ENCODE measurements around the gene YES1. TPM values are rescaled to one million over a fixed set of nuclear protein-coding genes. Genes with fewer than 3 reads are reported as not detected.

YES1 gene
- total RNA-seq, 4 donors from 2014 or later: 46.2 to 119 (median 83.0) TPM

- Histone ChIP-seq H3K36me3 (peaks cover 0 to 66% (median 0%) of the 10 kb centered on the region in 3 donors), H3K9me3 (no peaks in the 10 kb centered on the region), H3K27ac (no peak overlapping the region), H3K4me3 (no peak overlapping the region), H3K4me1 (no peaks in the 10 kb centered on the region), H3K27me3 (no peaks in the 10 kb centered on the region)
- TF ChIP-seq CTCF (IDR thresholded peaks at IDR 0.05): no peak
- TF ChIP-seq POLR2A (IDR thresholded peaks at IDR 0.05): no peak
- DNase-seq: no peak
These were observed 61.6 kb downstream of the YES1 start for GRCh38 chr18:750456-750855.

- H3K36me3 ChIP-seq: peaks cover 0 to 46% (median 0%) of the 10 kb centered on the region in 3 donors
- TF ChIP-seq CTCF (IDR thresholded peaks at IDR 0.05): no peak
- TF ChIP-seq POLR2A (IDR thresholded peaks at IDR 0.05): no peak
These were observed 67.0 kb downstream of the YES1 start for GRCh38 chr18:744832-745597.

GRCh38 chr18:741931-742512 lies 70.0 kb downstream of the YES1 start:
- no peaks in the 10 kb centered on the region for H3K27me3 ChIP-seq
- TF ChIP-seq POLR2A (IDR thresholded peaks at IDR 0.05): no peak
- TF ChIP-seq CTCF (IDR thresholded peaks at IDR 0.05): peak; percentile 37 to 93 (median 80)
- no peaks in the 10 kb centered on the region for H3K4me1 ChIP-seq
- H3K27ac ChIP-seq: no peak overlapping the region
- DNase-seq: no peak
- peaks cover 0 to 37% (median 0%) of the 10 kb centered on the region in 3 donors for H3K36me3 ChIP-seq
- no peak overlapping the region for H3K4me3 ChIP-seq
- H3K9me3 ChIP-seq: no peaks in the 10 kb centered on the region

More at GRCh38 chr18:744832-745597, 67.0 kb downstream of the YES1 start:
- Histone ChIP-seq H3K4me1 (no peaks in the 10 kb centered on the region), H3K4me3 (no peak overlapping the region), H3K27ac (no peak overlapping the region), H3K9me3 (no peaks in the 10 kb centered on the region), H3K27me3 (no peaks in the 10 kb centered on the region)
- no peak for DNase-seq

GRCh38 chr18:732371-732770 lies 79.7 kb downstream of the YES1 start:
- Histone ChIP-seq H3K27me3 (no peaks in the 10 kb centered on the region), H3K4me3 (no peak overlapping the region), H3K4me1 (no peaks in the 10 kb centered on the region), H3K27ac (no peak overlapping the region), H3K9me3 (no peaks in the 10 kb centered on the region), H3K36me3 (peaks cover 0 to 36% (median 0%) of the 10 kb centered on the region in 3 donors)
- no peak for DNase-seq
- TF ChIP-seq POLR2A (IDR thresholded peaks at IDR 0.05) (no peak), CTCF (IDR thresholded peaks at IDR 0.05) (no peak)

GRCh38 chr18:731185-731584 lies 80.9 kb downstream of the YES1 start:
- H3K4me1 ChIP-seq: no peaks in the 10 kb centered on the region
- no peak for TF ChIP-seq CTCF (IDR thresholded peaks at IDR 0.05)
- no peak for TF ChIP-seq POLR2A (IDR thresholded peaks at IDR 0.05)
- no peaks in the 10 kb centered on the region for H3K9me3 ChIP-seq
- H3K4me3 ChIP-seq: no peak overlapping the region
- no peak for DNase-seq
- no peaks in the 10 kb centered on the region for H3K27me3 ChIP-seq
- peaks cover 0 to 26% (median 0%) of the 10 kb centered on the region in 3 donors for H3K36me3 ChIP-seq
- H3K27ac ChIP-seq: no peak overlapping the region

Measured in Peyer's patch (tissue), 4 donors.